ENCODE results near the gene HLA-E. TPM values are rescaled to one million over a fixed set of nuclear protein-coding genes. Genes with fewer than 3 reads are reported as not detected.

The HLA-E gene
- total and polyA plus RNA-seq, 2 of the 13 experiments (the other 11 are each of a cell fraction or from before 2014, with no cell fraction given): 45.2 to 90.4 TPM

- TF ChIP-seq ZMYM2 (CRISPR knock-in tag; IDR thresholded peaks at IDR 0.05) (peak; percentile 61; the same call in 1 of the 2 replicates), TBL1XR1 (IDR thresholded peaks at IDR 0.05; ENCODE audit: borderline replicate concordance, low read length, partially characterized antibody) (no peak), AHDC1 (CRISPR knock-in tag; IDR thresholded peaks at IDR 0.05; ENCODE audit: borderline replicate concordance) (0 out of 2 replicates have a peak, but pooled peaks have one; percentile 49), NCOA5 (CRISPR knock-in tag; IDR thresholded peaks at IDR 0.05) (no peak), SOX6 (IDR thresholded peaks at IDR 0.05) (no peak), SOX6 (CRISPR knock-in tag; IDR thresholded peaks at IDR 0.05) (peak; percentile 91), ZNF687 (CRISPR knock-in tag; IDR thresholded peaks at IDR 0.05) (0 out of 2 replicates have a peak, but pooled peaks have one; percentile 10), NFAT5 (CRISPR knock-in tag; IDR thresholded peaks at IDR 0.05) (no peak), ZNF563 (CRISPR knock-in tag; IDR thresholded peaks at IDR 0.05) (peak; percentile 29; the same call in 1 of the 2 replicates)
These were observed 44.4 kb downstream of the HLA-E start (continued) for GRCh38 chr6:30533460-30534294.
